ENCODE measurements around the gene GABRG3. TPM values are rescaled to one million over a fixed set of nuclear protein-coding genes. Genes with fewer than 3 reads are reported as not detected.

The GABRG3 gene
- total RNA-seq, 1 donor from 2014 or later: under 0.01 TPM

DNA sequence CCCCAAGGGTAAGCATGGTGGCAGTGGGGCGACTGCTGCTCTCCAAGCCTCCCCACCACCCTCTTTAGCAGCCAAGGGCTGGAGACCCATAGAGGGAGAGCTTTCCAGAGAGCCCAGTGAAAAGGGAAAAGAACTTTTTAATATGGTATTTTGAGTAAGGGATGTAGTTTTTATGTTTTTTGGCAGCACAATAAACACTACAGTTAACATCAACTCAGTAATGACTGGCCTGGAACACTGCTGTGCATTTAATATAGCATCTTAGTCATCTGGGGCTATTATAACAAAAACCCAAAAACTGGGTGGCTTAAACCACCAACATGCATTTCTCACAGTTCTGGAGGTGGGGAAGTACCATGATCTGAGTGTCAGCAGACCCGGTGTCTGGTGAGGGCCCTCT, 495.8 kb downstream of the GABRG3 start:
- Histone ChIP-seq H3K9me3 (ENCODE audit: control insufficient read depth in 3 of 3, low read length in 3 of 3) (no peaks in the 10 kb centered on the region), H3K4me1 (ENCODE audit: control insufficient read depth in 3 of 3, insufficient read depth in 3 of 3, low read length in 3 of 3) (no peaks in the 10 kb centered on the region), H3K36me3 (ENCODE audit: control insufficient read depth in 3 of 3, insufficient read depth in 3 of 3, low read length in 3 of 3) (no peaks in the 10 kb centered on the region), H3K4me3 (ENCODE audit: low read length in 3 of 3) (no peak overlapping the region), H3K9ac (ENCODE audit: low read depth in 1 of 3, low read length in 3 of 3) (no peak overlapping the region), H3K27ac (ENCODE audit: low read depth, low read length) (no peak overlapping the region), H3K27me3 (ENCODE audit: control insufficient read depth in 3 of 3, insufficient read depth in 3 of 3, low read length in 3 of 3) (no peaks in the 10 kb centered on the region)

DNA sequence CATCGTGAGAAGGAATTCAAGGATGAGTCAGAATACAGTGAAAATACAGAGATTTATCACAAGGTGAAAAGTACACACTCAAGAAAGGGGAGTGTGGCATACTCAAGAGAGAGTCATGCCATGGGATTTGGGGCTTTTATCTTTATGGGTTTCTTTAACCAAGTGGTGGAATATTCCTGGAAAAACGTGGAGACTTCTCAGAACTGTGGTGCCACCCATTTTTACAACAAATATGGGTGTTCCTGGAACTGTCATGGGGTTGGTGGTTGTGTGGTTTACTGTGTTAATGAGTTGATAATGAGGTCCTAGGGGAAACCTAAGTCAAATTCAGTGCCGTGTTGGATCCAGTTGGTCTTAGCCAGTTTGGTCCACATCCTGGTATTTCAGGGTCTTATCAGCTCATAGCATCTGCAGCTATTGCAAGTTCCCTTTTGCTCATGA, 497.2 kb downstream of the GABRG3 start:
- Histone ChIP-seq H3K4me1 (ENCODE audit: control insufficient read depth in 3 of 3, insufficient read depth in 3 of 3, low read length in 3 of 3) (no peaks in the 10 kb centered on the region), H3K27ac (ENCODE audit: low read depth, low read length) (no peak overlapping the region), H3K27me3 (ENCODE audit: control insufficient read depth in 3 of 3, insufficient read depth in 3 of 3, low read length in 3 of 3) (no peaks in the 10 kb centered on the region), H3K9me3 (ENCODE audit: control insufficient read depth in 3 of 3, low read length in 3 of 3) (no peaks in the 10 kb centered on the region), H3K4me3 (ENCODE audit: low read length in 3 of 3) (no peak overlapping the region), H3K9ac (ENCODE audit: low read depth in 1 of 3, low read length in 3 of 3) (no peak overlapping the region), H3K36me3 (ENCODE audit: control insufficient read depth in 3 of 3, insufficient read depth in 3 of 3, low read length in 3 of 3) (no peaks in the 10 kb centered on the region)

DNA sequence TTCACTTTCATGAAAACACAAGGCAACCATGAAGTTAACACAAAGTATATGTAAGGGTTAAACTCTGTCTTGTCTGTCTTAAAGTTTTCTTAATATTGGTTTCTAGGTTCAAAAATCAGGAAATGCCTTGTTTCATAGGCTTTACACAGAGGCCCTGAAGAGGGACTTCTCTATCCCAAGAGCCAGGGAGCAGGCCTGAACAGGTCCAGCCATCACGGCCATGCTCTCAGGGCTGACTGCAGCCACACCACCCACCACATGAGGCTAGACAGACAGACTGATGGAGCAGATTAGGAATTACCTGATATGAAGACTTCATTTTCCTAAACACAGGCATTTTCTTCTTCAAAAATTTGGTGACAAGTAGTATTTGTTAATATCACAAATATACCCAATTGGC, 502.9 kb downstream of the GABRG3 start:
- Histone ChIP-seq H3K27ac (ENCODE audit: low read depth, low read length) (no peak overlapping the region), H3K4me1 (ENCODE audit: control insufficient read depth in 3 of 3, insufficient read depth in 3 of 3, low read length in 3 of 3) (no peaks in the 10 kb centered on the region), H3K9ac (ENCODE audit: low read depth in 1 of 3, low read length in 3 of 3) (no peak overlapping the region)

DNA sequence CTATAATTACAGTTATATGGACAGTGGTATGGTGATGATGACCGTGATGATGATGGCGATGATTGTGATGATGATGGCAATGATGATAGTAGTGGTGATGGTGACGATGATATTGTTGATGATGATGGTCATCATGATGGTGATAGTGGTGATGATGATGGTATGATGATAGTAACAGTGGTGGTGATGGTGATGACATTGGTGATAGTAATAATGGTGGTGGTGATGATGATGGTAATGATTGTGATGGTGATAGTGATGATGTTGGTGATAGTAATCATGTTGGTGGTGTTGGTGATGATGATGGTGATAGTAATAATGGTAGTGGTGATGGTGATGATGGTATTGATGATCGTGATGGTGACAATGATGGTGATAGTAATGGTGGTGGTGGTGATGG, 504.4 kb downstream of the GABRG3 start:
- Histone ChIP-seq H3K9ac (ENCODE audit: low read depth in 1 of 3, low read length in 3 of 3) (no peak overlapping the region), H3K27ac (ENCODE audit: low read depth, low read length) (no peak overlapping the region), H3K4me3 (ENCODE audit: low read length in 3 of 3) (no peak overlapping the region), H3K9me3 (ENCODE audit: control insufficient read depth in 3 of 3, low read length in 3 of 3) (peaks cover 0 to 3% (median 0%) of the 10 kb centered on the region in 3 donors), H3K36me3 (ENCODE audit: control insufficient read depth in 3 of 3, insufficient read depth in 3 of 3, low read length in 3 of 3) (no peaks in the 10 kb centered on the region), H3K4me1 (ENCODE audit: control insufficient read depth in 3 of 3, insufficient read depth in 3 of 3, low read length in 3 of 3) (no peaks in the 10 kb centered on the region), H3K27me3 (ENCODE audit: control insufficient read depth in 3 of 3, insufficient read depth in 3 of 3, low read length in 3 of 3) (no peaks in the 10 kb centered on the region)

More for the DNA sequence above, 502.9 kb downstream of the GABRG3 start:
- no peak overlapping the region for H3K4me3 ChIP-seq (ENCODE audit: low read length in 3 of 3)
- H3K9me3 ChIP-seq (ENCODE audit: control insufficient read depth in 3 of 3, low read length in 3 of 3): no peaks in the 10 kb centered on the region
- H3K36me3 ChIP-seq (ENCODE audit: control insufficient read depth in 3 of 3, insufficient read depth in 3 of 3, low read length in 3 of 3): no peaks in the 10 kb centered on the region
- H3K27me3 ChIP-seq (ENCODE audit: control insufficient read depth in 3 of 3, insufficient read depth in 3 of 3, low read length in 3 of 3): no peaks in the 10 kb centered on the region

DNA sequence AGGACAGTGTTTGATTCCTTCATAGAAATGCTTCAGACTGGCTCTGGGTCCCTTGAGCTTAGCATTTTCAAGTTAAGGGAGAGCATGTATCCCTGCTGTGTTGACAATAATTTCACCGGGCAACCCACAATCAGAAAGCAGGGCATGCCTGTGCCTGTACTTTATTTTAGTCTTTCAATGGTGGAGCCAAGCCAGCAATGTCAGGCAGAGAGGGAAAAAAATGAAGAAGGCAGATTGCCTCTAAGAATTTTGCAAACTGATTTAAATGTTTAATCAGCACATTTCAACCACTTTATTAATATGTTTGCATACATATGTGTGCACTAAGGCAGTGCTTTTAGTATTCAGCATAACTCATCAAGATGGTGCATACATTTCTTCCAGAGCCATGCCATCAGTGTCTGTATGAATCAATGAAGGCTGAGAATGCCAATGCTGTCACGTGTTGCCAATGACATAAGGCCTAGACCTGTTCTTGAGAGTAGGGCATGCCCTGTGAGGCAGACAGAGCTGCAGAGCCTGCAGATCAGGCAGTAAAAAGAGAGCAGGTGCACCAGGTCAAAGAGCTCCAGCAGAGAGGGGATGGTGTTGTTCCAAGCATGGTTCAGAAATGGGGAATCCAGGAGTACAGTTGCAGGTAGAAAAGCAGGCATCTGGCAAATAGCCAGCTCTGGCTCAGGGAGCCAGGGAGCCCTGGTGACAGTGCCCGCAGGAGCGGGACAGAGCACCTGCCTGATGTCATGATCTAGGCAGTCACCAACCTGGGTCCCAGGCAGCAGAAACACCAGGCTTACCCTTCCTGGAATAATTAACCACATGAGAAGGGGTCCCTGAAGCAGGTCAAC, 508.5 kb downstream of the GABRG3 start:
- H3K4me3 ChIP-seq (ENCODE audit: low read length in 3 of 3): no peak overlapping the region
- H3K36me3 ChIP-seq (ENCODE audit: control insufficient read depth in 3 of 3, insufficient read depth in 3 of 3, low read length in 3 of 3): no peaks in the 10 kb centered on the region
- no peak overlapping the region for H3K27ac ChIP-seq (ENCODE audit: low read depth, low read length)
- H3K4me1 ChIP-seq (ENCODE audit: control insufficient read depth in 3 of 3, insufficient read depth in 3 of 3, low read length in 3 of 3): no peaks in the 10 kb centered on the region
- no peaks in the 10 kb centered on the region for H3K27me3 ChIP-seq (ENCODE audit: control insufficient read depth in 3 of 3, insufficient read depth in 3 of 3, low read length in 3 of 3)
- H3K9me3 ChIP-seq (ENCODE audit: control insufficient read depth in 3 of 3, low read length in 3 of 3): peaks cover 0 to 3% (median 0%) of the 10 kb centered on the region in 3 donors
- no peak overlapping the region for H3K9ac ChIP-seq (ENCODE audit: low read depth in 1 of 3, low read length in 3 of 3)

DNA sequence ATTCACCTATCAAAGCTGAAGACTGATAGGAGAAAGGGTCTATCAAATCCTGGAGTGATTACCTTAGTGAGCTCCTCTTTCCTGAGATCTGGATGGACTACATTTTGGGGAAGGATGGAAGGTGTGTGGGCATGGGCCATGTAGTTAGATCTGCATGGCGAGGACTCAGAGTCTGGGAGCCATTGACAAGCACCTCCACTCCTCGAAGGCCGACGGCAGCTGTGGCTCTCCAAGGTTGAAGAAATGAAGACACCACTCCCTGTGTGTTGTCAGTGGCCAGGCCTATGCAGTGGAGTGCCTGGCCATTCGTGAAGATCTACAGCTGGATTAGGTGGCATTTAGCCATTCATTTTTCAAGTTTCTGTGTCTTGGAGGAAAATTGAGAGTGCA, 509.2 kb downstream of the GABRG3 start:
- Histone ChIP-seq H3K9ac (ENCODE audit: low read depth in 1 of 3, low read length in 3 of 3) (no peak overlapping the region), H3K9me3 (ENCODE audit: control insufficient read depth in 3 of 3, low read length in 3 of 3) (peaks cover 0 to 3% (median 0%) of the 10 kb centered on the region in 3 donors), H3K4me3 (ENCODE audit: low read length in 3 of 3) (no peak overlapping the region), H3K36me3 (ENCODE audit: control insufficient read depth in 3 of 3, insufficient read depth in 3 of 3, low read length in 3 of 3) (no peaks in the 10 kb centered on the region), H3K4me1 (ENCODE audit: control insufficient read depth in 3 of 3, insufficient read depth in 3 of 3, low read length in 3 of 3) (no peaks in the 10 kb centered on the region), H3K27me3 (ENCODE audit: control insufficient read depth in 3 of 3, insufficient read depth in 3 of 3, low read length in 3 of 3) (no peaks in the 10 kb centered on the region), H3K27ac (ENCODE audit: low read depth, low read length) (no peak overlapping the region)

DNA sequence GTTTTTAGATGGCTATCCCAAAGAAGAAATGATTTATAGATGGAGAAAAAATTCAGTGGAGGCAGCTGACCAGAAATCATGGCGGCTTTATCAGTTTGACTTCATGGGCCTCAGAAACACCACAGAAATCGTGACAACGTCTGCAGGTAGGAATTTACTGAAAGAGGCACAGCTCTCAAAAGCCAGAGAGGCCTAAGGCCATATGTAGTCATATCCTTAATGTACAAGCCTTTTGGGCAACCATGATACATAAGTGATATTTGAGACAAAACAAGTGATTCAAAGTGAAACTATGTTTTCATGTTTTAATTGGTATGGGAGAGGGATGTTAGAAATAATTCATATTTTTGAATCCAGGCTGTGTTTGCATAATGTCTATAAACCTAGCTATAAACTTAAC, 509.7 kb downstream of the GABRG3 start:
- Histone ChIP-seq H3K9me3 (ENCODE audit: control insufficient read depth in 3 of 3, low read length in 3 of 3) (peaks cover 0 to 3% (median 0%) of the 10 kb centered on the region in 3 donors), H3K36me3 (ENCODE audit: control insufficient read depth in 3 of 3, insufficient read depth in 3 of 3, low read length in 3 of 3) (no peaks in the 10 kb centered on the region), H3K27ac (ENCODE audit: low read depth, low read length) (no peak overlapping the region), H3K4me1 (ENCODE audit: control insufficient read depth in 3 of 3, insufficient read depth in 3 of 3, low read length in 3 of 3) (no peaks in the 10 kb centered on the region), H3K27me3 (ENCODE audit: control insufficient read depth in 3 of 3, insufficient read depth in 3 of 3, low read length in 3 of 3) (no peaks in the 10 kb centered on the region), H3K9ac (ENCODE audit: low read depth in 1 of 3, low read length in 3 of 3) (no peak overlapping the region), H3K4me3 (ENCODE audit: low read length in 3 of 3) (no peak overlapping the region)

DNA sequence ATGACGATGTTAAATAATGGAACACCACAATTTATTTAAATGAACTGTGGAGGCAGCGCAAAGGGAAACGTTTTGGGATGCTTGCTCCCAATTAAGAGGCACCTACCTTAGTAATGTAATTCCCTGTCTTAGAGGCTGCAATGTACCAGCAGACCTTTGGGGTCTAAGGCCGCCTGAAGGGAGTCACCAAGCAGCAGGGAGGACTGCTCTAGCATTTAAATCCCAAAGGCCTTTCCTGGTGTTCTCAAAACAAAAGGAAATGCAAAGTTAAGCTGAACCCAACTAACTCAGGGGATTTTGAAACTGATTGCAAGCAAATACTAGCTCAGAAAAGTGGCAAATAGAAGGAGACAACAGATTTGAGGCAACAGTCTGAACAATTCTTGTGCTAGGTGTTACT, 510.8 kb downstream of the GABRG3 start:
- H3K36me3 ChIP-seq (ENCODE audit: control insufficient read depth in 3 of 3, insufficient read depth in 3 of 3, low read length in 3 of 3): no peaks in the 10 kb centered on the region
- H3K9ac ChIP-seq (ENCODE audit: low read depth in 1 of 3, low read length in 3 of 3): no peak overlapping the region
- H3K4me1 ChIP-seq (ENCODE audit: control insufficient read depth in 3 of 3, insufficient read depth in 3 of 3, low read length in 3 of 3): no peaks in the 10 kb centered on the region
- H3K9me3 ChIP-seq (ENCODE audit: control insufficient read depth in 3 of 3, low read length in 3 of 3): peaks cover 0 to 3% (median 0%) of the 10 kb centered on the region in 3 donors
- H3K27ac ChIP-seq (ENCODE audit: low read depth, low read length): no peak overlapping the region
- H3K4me3 ChIP-seq (ENCODE audit: low read length in 3 of 3): no peak overlapping the region
- H3K27me3 ChIP-seq (ENCODE audit: control insufficient read depth in 3 of 3, insufficient read depth in 3 of 3, low read length in 3 of 3): no peaks in the 10 kb centered on the region

DNA sequence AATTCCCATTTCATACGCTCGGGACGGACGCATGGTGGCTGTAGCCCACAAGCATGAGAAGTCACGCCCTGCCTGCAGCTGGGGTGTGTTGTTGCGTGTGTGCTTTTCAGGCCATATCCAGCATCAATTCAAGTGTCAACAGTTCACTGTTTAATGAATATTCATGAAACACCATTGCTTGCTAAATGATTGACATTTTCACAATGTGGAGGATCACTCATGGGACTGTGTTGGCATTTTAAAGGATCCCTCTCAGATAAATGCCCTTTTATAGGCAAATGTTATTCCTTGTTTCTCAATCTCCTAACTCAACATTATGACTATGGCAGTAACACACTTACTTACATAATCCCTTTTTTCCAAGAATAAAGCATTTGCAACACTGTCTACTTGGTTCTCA, 511.3 kb downstream of the GABRG3 start:
- Histone ChIP-seq H3K27me3 (ENCODE audit: control insufficient read depth in 3 of 3, insufficient read depth in 3 of 3, low read length in 3 of 3) (no peaks in the 10 kb centered on the region), H3K9ac (ENCODE audit: low read depth in 1 of 3, low read length in 3 of 3) (no peak overlapping the region), H3K9me3 (ENCODE audit: control insufficient read depth in 3 of 3, low read length in 3 of 3) (peaks cover 0 to 3% (median 0%) of the 10 kb centered on the region in 3 donors), H3K4me1 (ENCODE audit: control insufficient read depth in 3 of 3, insufficient read depth in 3 of 3, low read length in 3 of 3) (no peaks in the 10 kb centered on the region), H3K4me3 (ENCODE audit: low read length in 3 of 3) (no peak overlapping the region), H3K27ac (ENCODE audit: low read depth, low read length) (no peak overlapping the region), H3K36me3 (ENCODE audit: control insufficient read depth in 3 of 3, insufficient read depth in 3 of 3, low read length in 3 of 3) (no peaks in the 10 kb centered on the region)

DNA sequence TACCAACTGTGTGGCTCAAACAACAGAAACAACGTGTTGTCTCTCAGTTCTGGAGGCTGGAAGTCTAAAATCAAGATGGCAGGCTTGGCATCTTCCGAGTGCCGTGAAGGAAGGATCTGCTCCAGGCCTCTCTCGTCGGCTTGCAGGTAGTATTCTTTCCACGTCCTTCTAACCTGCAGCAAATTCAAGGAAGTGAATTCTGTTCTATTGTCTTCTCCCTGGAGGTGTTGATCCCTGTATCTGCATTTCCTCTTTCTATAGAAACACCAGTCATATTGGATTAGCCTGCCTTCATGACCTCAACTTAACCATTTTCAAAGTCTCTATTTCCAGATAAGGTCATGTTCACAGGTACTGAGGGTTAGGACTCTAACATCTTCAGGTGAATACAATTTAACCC, 512.1 kb downstream of the GABRG3 start:
- Histone ChIP-seq H3K27ac (ENCODE audit: low read depth, low read length) (no peak overlapping the region), H3K36me3 (ENCODE audit: control insufficient read depth in 3 of 3, insufficient read depth in 3 of 3, low read length in 3 of 3) (no peaks in the 10 kb centered on the region), H3K9me3 (ENCODE audit: control insufficient read depth in 3 of 3, low read length in 3 of 3) (peaks cover 0 to 4% (median 4%) of the 10 kb centered on the region in 3 donors), H3K27me3 (ENCODE audit: control insufficient read depth in 3 of 3, insufficient read depth in 3 of 3, low read length in 3 of 3) (no peaks in the 10 kb centered on the region), H3K4me3 (ENCODE audit: low read length in 3 of 3) (no peak overlapping the region), H3K4me1 (ENCODE audit: control insufficient read depth in 3 of 3, insufficient read depth in 3 of 3, low read length in 3 of 3) (no peaks in the 10 kb centered on the region), H3K9ac (ENCODE audit: low read depth in 1 of 3, low read length in 3 of 3) (no peak overlapping the region)

Measured in skeletal muscle tissue (tissue), 4 donors.